Suprapubic skin (tissue), 3 donors: Measurements from ENCODE around the gene CAMTA1.

Experiments
- POLR2A ChIP-seq, 2 donors: fragments of 450-650 bp; IDR thresholded peaks; one replicate each; pipeline ENCODE4 v1.6.1; 2017; ENCODE audit warnings: antibody characterized with exemption in 2 of 2, mild to moderate bottlenecking in 2 of 2, moderate library complexity in 2 of 2
- TF ChIP-seq, protein P1 (sequence below), 2 donors: fragments of 200-600 bp in 1 of 2; fragments of 450-650 bp in 1 of 2; sonication (generic) in 1 of 2; IDR thresholded peaks; one replicate each; pipeline ENCODE4 v1.5.1; 2016 to 2019; ENCODE audit warnings: antibody characterized with exemption in 2 of 2, mild to moderate bottlenecking in 1 of 2, moderate library complexity in 1 of 2

DNA sequence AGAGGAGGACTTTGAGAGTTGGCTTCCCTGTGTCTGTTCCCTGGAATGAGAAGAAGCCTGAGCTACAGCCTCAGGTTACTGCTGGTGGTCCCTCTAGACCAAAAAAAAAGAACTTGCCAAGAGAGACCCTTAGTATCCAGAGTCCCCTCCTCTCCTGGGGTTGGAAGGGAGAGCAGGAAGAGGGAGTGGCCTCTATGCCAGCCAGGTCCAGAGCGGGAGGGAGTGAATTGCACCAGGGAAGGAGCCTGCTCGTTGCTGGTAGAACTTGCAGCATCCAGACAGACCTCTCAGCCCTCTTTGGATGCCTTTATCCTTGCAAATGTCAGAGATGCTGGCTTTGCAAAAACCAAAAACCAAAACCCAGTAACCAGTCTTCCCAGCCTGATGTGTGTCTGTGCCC, 494.5 kb downstream of the CAMTA1 start:
- TF ChIP-seq, protein P1, sequence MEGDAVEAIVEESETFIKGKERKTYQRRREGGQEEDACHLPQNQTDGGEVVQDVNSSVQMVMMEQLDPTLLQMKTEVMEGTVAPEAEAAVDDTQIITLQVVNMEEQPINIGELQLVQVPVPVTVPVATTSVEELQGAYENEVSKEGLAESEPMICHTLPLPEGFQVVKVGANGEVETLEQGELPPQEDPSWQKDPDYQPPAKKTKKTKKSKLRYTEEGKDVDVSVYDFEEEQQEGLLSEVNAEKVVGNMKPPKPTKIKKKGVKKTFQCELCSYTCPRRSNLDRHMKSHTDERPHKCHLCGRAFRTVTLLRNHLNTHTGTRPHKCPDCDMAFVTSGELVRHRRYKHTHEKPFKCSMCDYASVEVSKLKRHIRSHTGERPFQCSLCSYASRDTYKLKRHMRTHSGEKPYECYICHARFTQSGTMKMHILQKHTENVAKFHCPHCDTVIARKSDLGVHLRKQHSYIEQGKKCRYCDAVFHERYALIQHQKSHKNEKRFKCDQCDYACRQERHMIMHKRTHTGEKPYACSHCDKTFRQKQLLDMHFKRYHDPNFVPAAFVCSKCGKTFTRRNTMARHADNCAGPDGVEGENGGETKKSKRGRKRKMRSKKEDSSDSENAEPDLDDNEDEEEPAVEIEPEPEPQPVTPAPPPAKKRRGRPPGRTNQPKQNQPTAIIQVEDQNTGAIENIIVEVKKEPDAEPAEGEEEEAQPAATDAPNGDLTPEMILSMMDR (IDR thresholded peaks at IDR 0.05) = no peak
- no peak for TF ChIP-seq POLR2A (IDR thresholded peaks at IDR 0.05)
